GM19043 (cell line): ENCODE results near the gene CFAP119.

Source experiments
- ATAC-seq: cut with Tn5 transposase; IDR thresholded peaks from one replicate; pipeline ENCODE4 v1.9.1; 2021; ENCODE audit warnings: low read depth; ENCODE audit not compliant: unreplicated experiment

CFAP119 gene

GRCh38 chr16:30741461-30741914 is 20.4 kb downstream of the CFAP119 start:
- ATAC-seq, result no peak

- ATAC-seq, result no peak
Observed at GRCh38 chr16:30740364-30741251, 21.3 kb downstream of the CFAP119 start.

- no peak for ATAC-seq
Observed at GRCh38 chr16:30738984-30739951, 22.6 kb downstream of the CFAP119 start.

- ATAC-seq, result no peak
Observed at GRCh38 chr16:30737794-30738648, 23.8 kb downstream of the CFAP119 start.

GRCh38 chr16:30736995-30737793 is 24.7 kb downstream of the CFAP119 start:
- no peak for ATAC-seq

- ATAC-seq, result no peak
Observed at GRCh38 chr16:30731411-30731810, 30.5 kb downstream of the CFAP119 start.

GRCh38 chr16:30728899-30729672 is 32.8 kb downstream of the CFAP119 start:
- no peak for ATAC-seq

- ATAC-seq, result no peak
Observed at GRCh38 chr16:30728321-30728720, 33.5 kb downstream of the CFAP119 start.

GRCh38 chr16:30725418-30725792 is 36.5 kb downstream of the CFAP119 start:
- ATAC-seq, result no peak

GRCh38 chr16:30724641-30725417 is 37.0 kb downstream of the CFAP119 start:
- no peak for ATAC-seq

- no peak for ATAC-seq
Observed at GRCh38 chr16:30723725-30724355, 38.0 kb downstream of the CFAP119 start.

GRCh38 chr16:30722916-30723315 is 38.9 kb downstream of the CFAP119 start:
- ATAC-seq, result no peak

- no peak for ATAC-seq
Observed at GRCh38 chr16:30722443-30722842, 39.4 kb downstream of the CFAP119 start.

- ATAC-seq, result no peak
Observed at GRCh38 chr16:30721606-30722005, 40.3 kb downstream of the CFAP119 start.

GRCh38 chr16:30721167-30721566 is 40.7 kb downstream of the CFAP119 start:
- ATAC-seq, result no peak

- no peak for ATAC-seq
Observed at GRCh38 chr16:30720694-30721093, 41.2 kb downstream of the CFAP119 start.

GRCh38 chr16:30720086-30720485 is 41.8 kb downstream of the CFAP119 start:
- ATAC-seq, result no peak
